HG02885 (cell line): ENCODE data around the gene PRKG1.

ENCODE experiments used
- ATAC-seq: cut with Tn5 transposase; IDR thresholded peaks from one replicate; pipeline ENCODE4 v1.9.1; 2021; ENCODE audit warnings: mild to moderate bottlenecking; ENCODE audit not compliant: unreplicated experiment, poor library complexity

PRKG1 gene

GRCh38 chr10:51878695-51879094, 804.4 kb downstream of the PRKG1 start:
- ATAC-seq, result peak; percentile 15

- ATAC-seq, result peak; percentile 93
These were observed 805.0 kb downstream of the PRKG1 start for GRCh38 chr10:51879238-51879637.

- no peak for ATAC-seq
These were observed 806.9 kb downstream of the PRKG1 start for GRCh38 chr10:51881213-51881612.

- no peak for ATAC-seq
These were observed 812.3 kb downstream of the PRKG1 start for GRCh38 chr10:51886438-51887068.

- no peak for ATAC-seq
These were observed 814.0 kb downstream of the PRKG1 start for GRCh38 chr10:51888263-51888662.

- no peak for ATAC-seq
These were observed 818.0 kb downstream of the PRKG1 start for GRCh38 chr10:51892313-51892712.

- peak; percentile 96 for ATAC-seq
These were observed 818.8 kb downstream of the PRKG1 start for GRCh38 chr10:51892965-51893658.

GRCh38 chr10:51894771-51895578, 820.7 kb downstream of the PRKG1 start:
- no peak for ATAC-seq

- no peak for ATAC-seq
These were observed 822.6 kb downstream of the PRKG1 start for GRCh38 chr10:51896849-51897248.

GRCh38 chr10:51897560-51897959, 823.3 kb downstream of the PRKG1 start:
- ATAC-seq, result no peak

GRCh38 chr10:51900180-51900579, 825.9 kb downstream of the PRKG1 start:
- no peak for ATAC-seq

GRCh38 chr10:51903675-51904074, 829.4 kb downstream of the PRKG1 start:
- ATAC-seq, result no peak

GRCh38 chr10:51905032-51905431, 830.7 kb downstream of the PRKG1 start:
- no peak for ATAC-seq

GRCh38 chr10:51907361-51907760, 833.1 kb downstream of the PRKG1 start:
- no peak for ATAC-seq

- ATAC-seq, result no peak
These were observed 835.9 kb downstream of the PRKG1 start for GRCh38 chr10:51910189-51910588.

GRCh38 chr10:51910596-51910995, 836.3 kb downstream of the PRKG1 start:
- no peak for ATAC-seq

GRCh38 chr10:51911723-51912122, 837.4 kb downstream of the PRKG1 start:
- no peak for ATAC-seq

- no peak for ATAC-seq
These were observed 840.8 kb downstream of the PRKG1 start for GRCh38 chr10:51915031-51915542.

- ATAC-seq, result no peak
These were observed 844.2 kb downstream of the PRKG1 start for GRCh38 chr10:51918440-51918839.

GRCh38 chr10:51918884-51919325, 844.6 kb downstream of the PRKG1 start:
- ATAC-seq, result peak; percentile 47

GRCh38 chr10:51920672-51921071, 846.4 kb downstream of the PRKG1 start:
- peak; percentile 63 for ATAC-seq
